GM12878 (cell line): ENCODE results near the gene ZNF804B. TPM values are rescaled to one million over a fixed set of nuclear protein-coding genes. Genes with fewer than 3 reads are reported as not detected.

ENCODE experiments used
- ATAC-seq: fragments of 200-7000 bp; cut with Tn5 transposase; 3 replicates; pipeline ENCODE4 v1.9.1; 2020; ENCODE audit warnings: mild to moderate bottlenecking, moderate library complexity
- BruUV-seq: library from RNA; stranded (reverse); fragments of 400-500 nt; replicated peaks from 2 replicates; lab custom pipeline; 2021; lab: Mats Ljungman, UMichigan
- CTCF ChIA-PET: fragments of 300-600 bp; sonication (Branson Sonifier 250); formaldehyde crosslinking; extraction: SDS; loops from one replicate; lab custom pipeline; 2021; ENCODE audit warnings: inconsistent platforms; lab: Yijun Ruan, JAX
- POLR2A ChIA-PET: fragments of 350-600 bp; formaldehyde crosslinking; extraction: SDS; loops from one replicate; lab custom pipeline; 2021; ENCODE audit warnings: inconsistent platforms; lab: Charles Lee
- RAD21 ChIA-PET: fragments of 300-600 bp; sonication (Branson Sonifier 250); formaldehyde crosslinking; loops from one replicate; lab custom pipeline; 2023; ENCODE audit warnings: antibody characterized with exemption; ENCODE audit not compliant: unreplicated experiment; lab: Charles Lee
- SMC1A ChIA-PET: fragments of 300-600 bp; sonication (Branson Sonifier 250); formaldehyde crosslinking; loops from one replicate; lab custom pipeline; 2023; ENCODE audit not compliant: unreplicated experiment, uncharacterized antibody; lab: Charles Lee
- DNase-seq: peaks from one replicate; pipeline ENCODE4 v3.0.0-alpha.2; 2011; ENCODE audit warnings: low read depth, low spot score
- FAIRE-seq: peaks from 3 replicates; lab custom pipeline; 2011; peaks lifted over from hg19 to GRCh38; lab: Jason Lieb, UNC
- H2AFZ ChIP-seq: 2 replicates; pipeline ENCODE4 v1.6.0; 2011; ENCODE audit warnings: low read depth, low read length, control low read depth; ENCODE audit not compliant: control insufficient read depth
- H3K27ac ChIP-seq: 2 replicates; pipeline ENCODE4 v1.5.1; 2011; ENCODE audit warnings: control low read depth; ENCODE audit not compliant: control insufficient read depth, insufficient read depth
- H3K27me3 ChIP-seq, 2 experiments: replicated peaks in 1 of 2; 2 replicates each; pipeline versions ENCODE4 v1.6.0 to v1.6.1; 2011; ENCODE audit warnings: low read length in 1 of 2; ENCODE audit not compliant: control insufficient read depth in 2 of 2, insufficient read depth in 2 of 2
- H3K36me3 ChIP-seq, 2 experiments: 2 replicates each; pipeline ENCODE4 v1.5.1; 2011; ENCODE audit warnings: low read length in 1 of 2; ENCODE audit not compliant: control insufficient read depth in 2 of 2, insufficient read depth in 2 of 2
- H3K4me1 ChIP-seq: 2 replicates; pipeline ENCODE4 v1.6.1; 2011; ENCODE audit warnings: mild to moderate bottlenecking, low read length, moderate library complexity, mixed read lengths; ENCODE audit not compliant: control insufficient read depth, insufficient read depth
- H3K4me2 ChIP-seq: 2 replicates; pipeline ENCODE4 v1.6.0; 2011; ENCODE audit warnings: control low read depth; ENCODE audit not compliant: control insufficient read depth, insufficient read depth
- H3K4me3 ChIP-seq: fragments of 200-600 bp; sonication (generic); 2 replicates; pipeline ENCODE4 v1.5.1; 2016
- H3K79me2 ChIP-seq: 2 replicates; pipeline ENCODE4 v1.6.0; 2011; ENCODE audit warnings: low read length; ENCODE audit not compliant: control insufficient read depth, insufficient read depth
- H3K9ac ChIP-seq: 2 replicates; pipeline ENCODE4 v1.8.0; 2011; ENCODE audit warnings: low read length, control low read depth, mixed read lengths; ENCODE audit not compliant: control insufficient read depth, insufficient read depth
- H3K9me3 ChIP-seq: replicated peaks from 3 replicates; pipeline ENCODE4 v1.5.1; 2011; ENCODE audit warnings: mild to moderate bottlenecking, low read length; ENCODE audit not compliant: control insufficient read depth, insufficient read depth
- H4K20me1 ChIP-seq: 2 replicates; pipeline ENCODE4 v1.6.0; 2011; ENCODE audit not compliant: control insufficient read depth, insufficient read depth
- BCL3 ChIP-seq: IDR thresholded peaks from 2 replicates; pipeline ENCODE4 v1.6.1; 2011; ENCODE audit warnings: borderline replicate concordance, low read depth, mild to moderate bottlenecking, moderate library complexity, low read length; ENCODE audit not compliant: insufficient read depth, poor library complexity, severe bottlenecking
- CTCF ChIP-seq, 3 experiments: IDR thresholded peaks in 2 of 3; conservative IDR thresholded peaks in 1 of 3; 2 replicates each; pipeline ENCODE4 v1.5.1; 2011; ENCODE audit warnings: low read depth in 3 of 3, low read length in 3 of 3, mild to moderate bottlenecking in 3 of 3, control low read depth in 2 of 3, moderate library complexity in 2 of 3, inconsistent platforms in 1 of 3, mixed read lengths in 1 of 3; ENCODE audit not compliant: control insufficient read depth in 2 of 3, insufficient read depth in 1 of 3; ENCODE audit errors: extremely low read depth in 1 of 3
- HDAC6 ChIP-seq: fragments of 200-600 bp; sonication (generic); IDR thresholded peaks from one replicate; pipeline ENCODE4 v1.8.0; 2017; ENCODE audit warnings: antibody characterized with exemption; ENCODE audit not compliant: unreplicated experiment
- IRF4 ChIP-seq: IDR thresholded peaks from 2 replicates; pipeline ENCODE4 v1.6.1; 2011; ENCODE audit warnings: low read depth, low read length
- KDM1A ChIP-seq: fragments of 200-600 bp; sonication (generic); IDR thresholded peaks from 2 replicates; pipeline ENCODE4 v1.6.1; 2016; ENCODE audit warnings: borderline replicate concordance
- NFXL1 ChIP-seq: fragments of 450-650 bp; IDR thresholded peaks from 2 replicates; pipeline ENCODE4 v1.6.1; 2017; ENCODE audit warnings: antibody characterized with exemption, mild to moderate bottlenecking, borderline replicate concordance
- NKRF ChIP-seq: fragments of 450-650 bp; conservative IDR thresholded peaks from 2 replicates; pipeline ENCODE4 v1.6.1; 2017; ENCODE audit warnings: mild to moderate bottlenecking, moderate library complexity
- NR2F1 ChIP-seq: fragments of 450-650 bp; conservative IDR thresholded peaks from 2 replicates; pipeline ENCODE4 v1.6.1; 2017; ENCODE audit warnings: mild to moderate bottlenecking
- PAX5 ChIP-seq: IDR thresholded peaks from 2 replicates; pipeline ENCODE4 v1.6.1; 2011; ENCODE audit warnings: low read depth, low read length, borderline replicate concordance
- PAX8 ChIP-seq: fragments of 450-650 bp; IDR thresholded peaks from 2 replicates; pipeline ENCODE4 v1.6.1; 2017; ENCODE audit warnings: mild to moderate bottlenecking, moderate library complexity
- SP1 ChIP-seq: IDR thresholded peaks from one replicate; pipeline ENCODE4 v1.6.1; 2011; ENCODE audit warnings: low read depth, low read length
- SUZ12 ChIP-seq: fragments of 200-600 bp; sonication (generic); IDR thresholded peaks from one replicate; pipeline ENCODE4 v1.6.1; 2018; ENCODE audit warnings: antibody characterized with exemption, mild to moderate bottlenecking; ENCODE audit not compliant: unreplicated experiment
- TAF1 ChIP-seq: IDR thresholded peaks from 2 replicates; pipeline ENCODE4 v1.6.1; 2011; ENCODE audit warnings: mild to moderate bottlenecking, low read depth, low read length, borderline replicate concordance
- ZBTB40 ChIP-seq: fragments of 450-650 bp; IDR thresholded peaks from 2 replicates; pipeline ENCODE4 v1.6.1; 2016; ENCODE audit warnings: mild to moderate bottlenecking, moderate library complexity, borderline replicate concordance
- WGBS: methylation state at CpG from one replicate; pipeline ENCODE4 v1.1.6; 2016; ENCODE audit warnings: low lambda C conversion rate; ENCODE audit not compliant: insufficient replicate concordance, insufficient coverage; ENCODE audit errors: missing lambda C conversion rate; 5-methylcytosine and 5-hydroxymethylcytosine counted together
- in situ Hi-C: fragments of 300-500 bp; cut with MboI; formaldehyde crosslinking; loops from 9 replicates; pipeline ENCODE4 v1.14.3; 2018; ENCODE audit warnings: mixed read lengths
- intact Hi-C: fragments of 100-400 bp; cut with micrococcal nuclease; formaldehyde crosslinking; loops from one replicate; pipeline ENCODE4 v1.14.2; 2022; ENCODE audit not compliant: unreplicated experiment
- polyA plus RNA-seq, 11 experiments: library from polyadenylated mRNA; depleted of rRNA in 4 of 11; unstranded in 6 of 11; stranded (reverse) in 5 of 11; fragments of >200 nt; fragmentation: Nextera tagmentation in 4 of 11; fragmentation: Illumina TruSeq in 1 of 11; extraction: Ambion mirVana in 4 of 11; extraction: Trizol in 1 of 11; gene quantifications; 1 replicate in 1 of 11; 2 replicates in 10 of 11; pipeline versions ENCODE4 v1.2.1 to v1.2.3, GENCODE V29; 2011 to 2016; ENCODE audit warnings: inconsistent platforms in 2 of 11, missing spikeins in 2 of 11, low read depth in 1 of 11
- total RNA-seq, 4 experiments: library from RNA; depleted of rRNA in 3 of 4; stranded (reverse); fragments of >200 nt in 3 of 4; fragmentation: Illumina TruSeq in 1 of 4; extraction: Trizol in 1 of 4; gene quantifications; 2 replicates each; pipeline versions ENCODE4 v1.2.1 to v1.2.3, GENCODE V29; 2013 to 2021

ZNF804B gene
- total and polyA plus RNA-seq, 10 of the 15 experiments (the other 5 are each of a cell fraction or from before 2014, with no cell fraction given), result not detected

GRCh38 chr7:89064831-89065230, 305.3 kb downstream of the ZNF804B start (continued):
- TF ChIP-seq BCL3 (no peak), IRF4 (no peak), NKRF (no peak), CTCF (IDR thresholded peaks at IDR 0.05 in 2 of 3, conservative IDR thresholded peaks at IDR 0.05 in 1 of 3; ENCODE audit: control insufficient read depth in 2 of 3, extremely low read depth in 1 of 3, insufficient read depth in 1 of 3, low read depth in 3 of 3, low read length in 3 of 3) (no peak), NFXL1 (no peak)

GRCh38 chr7:89067048-89067447, 307.5 kb downstream of the ZNF804B start:
- Histone ChIP-seq H2AFZ (no peak overlapping the region), H3K4me3 (no peak overlapping the region), H3K79me2 (no peaks in the 10 kb centered on the region), H3K4me1 (no peaks in the 10 kb centered on the region), H3K36me3 (no peaks in the 10 kb centered on the region), H3K4me2 (no peak overlapping the region), H3K27ac (no peak overlapping the region), H3K9me3 (no peaks in the 10 kb centered on the region), H3K9ac (no peak overlapping the region), H4K20me1 (no peaks in the 10 kb centered on the region), H3K27me3 (no peaks in the 10 kb centered on the region)
- 8% methylated on average over 3 of the region's 3 CpGs for WGBS
- ChIA-PET RAD21 (interaction anchor here (0.6 kb wide), 1 partner anchor 80 kb away, joined by 3 read pairs; no protein-coding TSS in a partner anchor), CTCF (interaction anchor here (1.1 to 1.7 kb wide), 2 partner anchors 11 to 556 kb away, joined by 3 to 4 read pairs; no protein-coding TSS in a partner anchor), SMC1A (no interaction called here), POLR2A (no interaction called here)
- no peak for FAIRE-seq
- DNase-seq, result no peak
- BruUV-seq, result no TSS peak
- in situ Hi-C loops, result no loop called here
- intact Hi-C loops, result no loop called here
- ATAC-seq, result no peak
- TF ChIP-seq NR2F1 (no peak), PAX8 (no peak), TAF1 (no peak), KDM1A (no peak), SP1 (no peak), ZBTB40 (no peak), PAX5 (no peak), HDAC6 (no peak), SUZ12 (no peak)
